VCaP (cell line): Measurements from ENCODE around the gene FTO.

ENCODE experiments used
- H3K27ac ChIP-seq: fragments of 450-650 bp; 2 replicates; pipeline ENCODE4 v1.5.1; 2017
- CTCF ChIP-seq: fragments of 450-650 bp; conservative IDR thresholded peaks from 2 replicates; pipeline ENCODE4 v1.5.1; 2017; ENCODE audit warnings: mild to moderate bottlenecking, moderate library complexity

The FTO gene

GRCh38 chr16:53803998-53804397 is 100.0 kb downstream of the FTO start:
- no peak for TF ChIP-seq CTCF
- no peak overlapping the region for H3K27ac ChIP-seq

GRCh38 chr16:53804467-53804866 is 100.5 kb downstream of the FTO start:
- no peak overlapping the region for H3K27ac ChIP-seq

GRCh38 chr16:53805113-53805512 is 101.2 kb downstream of the FTO start:
- no peak for TF ChIP-seq CTCF
- H3K27ac ChIP-seq = no peak overlapping the region

More at GRCh38 chr16:53804467-53804866, 100.5 kb downstream of the FTO start:
- TF ChIP-seq CTCF = no peak

GRCh38 chr16:53805752-53806151 is 101.8 kb downstream of the FTO start:
- TF ChIP-seq CTCF = no peak

GRCh38 chr16:53809088-53809932 is 105.4 kb downstream of the FTO start:
- no peak overlapping the region for H3K27ac ChIP-seq
- no peak for TF ChIP-seq CTCF

More at GRCh38 chr16:53805752-53806151, 101.8 kb downstream of the FTO start:
- no peak overlapping the region for H3K27ac ChIP-seq

GRCh38 chr16:53812914-53813313 is 109.0 kb downstream of the FTO start:
- no peak for TF ChIP-seq CTCF
- H3K27ac ChIP-seq = no peak overlapping the region

GRCh38 chr16:53814801-53815200 is 110.8 kb downstream of the FTO start:
- TF ChIP-seq CTCF = no peak
- no peak overlapping the region for H3K27ac ChIP-seq
